HG02588 (cell line): ENCODE measurements around the gene TTC23.
"Not testable (repeated sequence)": the region's sequence is repeated elsewhere in the genome, so short reads cannot be mapped to it uniquely, and the experiment has no call there.

ENCODE experiments used
- ATAC-seq: cut with Tn5 transposase; IDR thresholded peaks from one replicate; pipeline ENCODE4 v1.9.1; 2021; ENCODE audit warnings: mild to moderate bottlenecking, moderate library complexity; ENCODE audit not compliant: unreplicated experiment

The TTC23 gene

DNA sequence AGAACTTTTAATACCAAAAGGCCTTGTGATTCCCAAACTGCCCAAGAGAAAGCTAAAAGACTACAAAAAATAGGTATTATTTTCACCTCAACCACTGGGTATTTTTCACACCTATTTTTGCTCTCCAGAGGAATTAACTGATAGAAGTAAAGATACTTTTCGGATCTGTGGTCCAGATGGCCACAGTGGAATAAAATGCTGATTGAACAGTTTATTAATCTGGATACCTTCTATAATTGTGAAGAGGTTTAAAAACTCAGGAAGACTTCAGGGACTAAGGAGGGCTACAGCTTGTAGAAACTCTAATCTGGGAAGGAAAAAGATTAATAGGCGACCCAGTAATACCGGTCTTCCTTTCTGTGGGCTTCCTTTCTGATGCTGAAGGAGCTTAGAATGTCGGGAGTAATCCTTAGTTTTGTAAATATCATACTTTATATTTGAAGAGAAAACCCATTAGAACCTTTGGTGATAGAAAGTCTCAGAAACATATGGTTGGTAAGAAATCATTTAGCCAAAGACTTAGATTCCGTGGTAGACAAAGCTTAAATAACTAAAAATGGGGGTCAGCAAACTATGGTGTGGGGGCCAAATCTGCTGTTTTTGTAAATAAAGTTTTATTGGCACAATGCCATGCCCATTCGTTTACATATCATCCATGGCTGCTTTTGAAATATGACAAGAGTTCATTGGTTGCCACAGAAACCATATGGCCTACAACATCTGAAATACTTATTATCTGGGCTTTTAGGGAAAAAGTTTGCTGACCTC lies 47.8 kb downstream of the TTC23 start:
- no peak for ATAC-seq

DNA sequence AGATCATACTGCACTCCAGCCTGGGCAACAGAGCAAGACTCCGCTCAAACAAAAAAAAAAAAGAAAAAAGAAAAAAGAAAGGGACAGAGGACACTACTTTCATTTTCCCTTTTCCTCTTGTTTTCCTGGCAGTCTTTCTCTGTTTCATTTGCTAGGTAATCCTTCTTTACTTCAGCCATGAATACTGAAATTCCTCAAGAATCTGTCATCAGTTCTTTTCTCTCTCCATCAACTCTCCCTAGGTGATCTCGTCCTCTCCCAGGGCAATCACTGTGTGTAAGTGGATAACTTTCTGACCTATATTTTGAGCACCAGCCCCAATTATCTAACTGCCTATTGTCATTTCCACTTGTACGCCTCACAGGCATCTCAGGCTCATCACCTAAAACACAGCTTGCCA lies 51.5 kb downstream of the TTC23 start:
- ATAC-seq: no peak

DNA sequence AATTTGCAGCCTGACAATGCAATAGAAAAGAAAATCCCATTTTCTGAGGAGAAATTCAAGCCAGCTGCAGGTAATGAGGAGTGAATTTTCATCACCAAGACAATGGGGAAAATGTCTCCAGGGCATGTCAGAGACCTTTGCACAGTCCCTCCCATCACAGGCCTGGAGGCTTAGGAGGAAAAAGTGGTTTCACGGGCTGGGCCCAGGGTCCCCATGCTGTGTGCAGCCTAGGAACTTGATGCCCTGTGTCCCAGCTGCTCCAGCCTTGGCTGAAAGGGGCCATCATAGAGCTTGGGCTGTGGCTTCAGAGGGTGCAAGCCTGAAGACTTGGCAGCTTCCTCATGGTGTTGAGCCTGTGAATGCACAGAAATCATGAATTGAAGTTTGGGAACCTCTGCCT lies 57.2 kb downstream of the TTC23 start:
- not testable (repeated sequence) for ATAC-seq

GRCh38 chr15:99187936-99188335 lies 61.4 kb downstream of the TTC23 start:
- no peak for ATAC-seq

GRCh38 chr15:99185414-99186130 lies 63.8 kb downstream of the TTC23 start:
- ATAC-seq: no peak

GRCh38 chr15:99182791-99183190 lies 66.6 kb downstream of the TTC23 start:
- no peak for ATAC-seq

DNA sequence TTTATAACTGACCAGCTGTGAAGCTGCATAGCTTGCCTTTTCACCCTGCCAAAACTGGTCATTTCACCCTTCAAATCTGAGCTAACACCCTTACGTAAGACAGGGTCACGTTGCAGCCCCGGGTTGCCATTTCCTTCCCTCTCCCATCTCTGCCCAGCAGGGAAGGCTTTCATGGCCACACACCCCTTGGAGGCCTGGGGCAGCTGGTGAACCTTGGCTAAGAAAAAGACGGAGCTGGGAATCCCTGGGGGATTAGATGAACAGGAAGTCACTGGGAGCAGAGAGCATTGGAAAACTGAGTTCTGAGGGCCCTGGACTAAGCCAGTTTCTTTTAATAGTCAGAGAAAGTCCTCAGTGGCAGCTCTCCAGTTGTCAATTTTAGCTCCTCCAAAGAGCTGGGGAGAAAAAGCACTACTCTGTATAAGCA lies 67.8 kb downstream of the TTC23 start:
- no peak for ATAC-seq

- ATAC-seq: no peak
Observed at GRCh38 chr15:99180964-99181306, 68.4 kb downstream of the TTC23 start.

GRCh38 chr15:99180086-99180963 lies 69.1 kb downstream of the TTC23 start:
- ATAC-seq: no peak

DNA sequence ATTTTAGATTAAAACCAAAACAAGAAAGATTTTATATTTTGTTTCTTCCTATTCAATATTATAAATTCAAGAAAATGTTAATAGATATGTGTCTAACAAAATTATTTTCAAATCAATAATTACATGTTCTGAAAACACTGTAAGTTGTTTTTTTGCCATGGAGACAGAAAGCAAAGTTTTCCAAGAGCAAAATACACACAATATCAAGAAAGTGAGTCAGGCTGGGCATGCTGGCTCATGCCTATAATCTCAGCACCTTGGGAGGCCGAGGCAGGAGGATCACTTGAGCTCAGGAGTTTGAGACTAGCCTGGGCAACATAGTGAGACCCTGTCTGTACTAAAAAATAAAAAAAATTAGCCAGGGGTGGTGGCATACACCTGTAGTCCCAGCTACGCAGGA lies 71.7 kb downstream of the TTC23 start:
- ATAC-seq: no peak

DNA sequence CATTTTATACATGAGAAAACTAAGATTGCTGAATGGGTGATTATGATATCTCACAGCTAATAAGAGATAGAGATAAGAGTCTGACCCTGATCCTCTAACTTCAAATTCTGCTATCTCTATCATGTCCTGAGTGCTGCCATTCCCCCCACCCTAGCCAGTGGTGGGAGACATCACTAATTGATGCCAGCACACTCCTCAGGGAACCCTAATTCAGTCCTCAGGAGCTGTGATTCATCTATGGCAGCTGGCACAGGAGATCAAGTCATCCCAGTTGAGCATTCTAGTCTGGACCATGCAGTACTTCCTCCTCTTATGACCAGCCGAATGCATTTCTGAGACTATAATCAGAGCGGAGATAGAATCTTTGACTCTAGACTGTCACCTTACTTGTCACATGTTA lies 72.6 kb downstream of the TTC23 start:
- no peak for ATAC-seq

DNA sequence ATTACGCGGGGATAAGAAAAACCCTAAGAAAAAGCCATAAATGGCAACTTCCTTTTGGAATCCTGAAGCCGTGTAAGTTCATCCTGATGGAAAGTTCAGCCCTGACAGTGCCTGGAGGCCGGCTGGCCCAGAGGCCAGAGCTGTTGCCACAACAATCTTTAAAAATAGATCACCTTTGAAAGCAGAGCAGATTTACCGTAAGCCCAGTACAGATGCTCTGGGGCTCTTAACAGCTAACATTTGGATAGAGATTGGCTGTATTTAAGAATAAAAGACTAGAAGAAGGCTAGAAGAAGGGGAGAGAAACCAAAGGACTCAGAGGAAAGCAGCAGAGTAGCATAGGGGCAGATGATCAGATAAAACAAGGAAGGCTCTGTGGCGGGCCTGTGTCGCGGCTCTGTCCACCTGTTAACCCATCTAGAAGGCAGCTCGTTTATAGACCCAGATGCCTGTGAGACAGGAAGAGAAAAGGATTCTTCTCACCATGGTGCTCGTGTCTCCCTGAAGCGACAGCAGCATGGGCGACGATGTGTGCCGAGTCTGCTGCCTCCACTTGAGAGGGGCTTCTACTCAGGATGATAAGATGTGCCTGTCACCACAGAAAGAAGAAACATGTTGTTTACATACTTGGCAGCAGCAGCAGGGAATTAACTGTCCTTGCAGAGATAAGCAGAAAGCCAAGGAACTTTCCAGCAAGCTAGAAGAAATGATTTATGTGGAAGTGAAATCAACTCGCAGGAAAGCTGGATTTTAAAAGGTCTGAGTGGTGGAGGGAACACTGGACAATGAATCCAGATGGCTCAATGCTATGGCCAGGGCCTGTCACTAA lies 74.6 kb downstream of the TTC23 start:
- ATAC-seq: no peak

- ATAC-seq: no peak
Observed at GRCh38 chr15:99172989-99173388, 76.4 kb downstream of the TTC23 start.

- no peak for ATAC-seq
Observed at GRCh38 chr15:99172171-99172570, 77.2 kb downstream of the TTC23 start.

DNA sequence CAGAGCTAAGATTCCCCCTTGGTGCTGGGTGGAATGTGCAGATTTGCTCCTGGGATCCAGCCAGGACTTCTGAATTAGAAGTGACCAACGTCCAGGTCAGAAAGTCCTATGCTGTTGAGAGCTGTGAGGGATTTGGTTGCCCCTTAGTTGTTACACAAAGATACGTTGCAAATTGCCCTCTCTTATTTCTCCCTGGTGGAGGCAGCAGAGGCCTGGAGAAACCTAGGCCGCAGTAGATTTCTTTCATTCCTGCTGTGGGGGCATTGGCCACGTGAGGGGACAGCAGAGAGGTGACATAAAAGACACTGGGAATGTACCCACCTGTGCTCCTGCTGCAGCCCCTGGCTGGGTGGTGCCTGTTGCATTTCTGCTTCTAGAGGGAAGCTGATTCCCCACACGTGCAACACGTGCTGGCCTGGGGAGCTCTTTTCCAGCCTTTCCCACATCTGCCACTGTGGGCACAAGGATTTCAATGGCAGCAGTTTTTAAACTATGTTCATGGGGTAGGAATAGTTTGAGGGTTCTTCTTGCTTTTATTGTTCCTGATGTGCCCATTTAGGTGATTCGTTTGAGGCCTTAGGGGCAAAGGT lies 78.8 kb downstream of the TTC23 start:
- no peak for ATAC-seq

DNA sequence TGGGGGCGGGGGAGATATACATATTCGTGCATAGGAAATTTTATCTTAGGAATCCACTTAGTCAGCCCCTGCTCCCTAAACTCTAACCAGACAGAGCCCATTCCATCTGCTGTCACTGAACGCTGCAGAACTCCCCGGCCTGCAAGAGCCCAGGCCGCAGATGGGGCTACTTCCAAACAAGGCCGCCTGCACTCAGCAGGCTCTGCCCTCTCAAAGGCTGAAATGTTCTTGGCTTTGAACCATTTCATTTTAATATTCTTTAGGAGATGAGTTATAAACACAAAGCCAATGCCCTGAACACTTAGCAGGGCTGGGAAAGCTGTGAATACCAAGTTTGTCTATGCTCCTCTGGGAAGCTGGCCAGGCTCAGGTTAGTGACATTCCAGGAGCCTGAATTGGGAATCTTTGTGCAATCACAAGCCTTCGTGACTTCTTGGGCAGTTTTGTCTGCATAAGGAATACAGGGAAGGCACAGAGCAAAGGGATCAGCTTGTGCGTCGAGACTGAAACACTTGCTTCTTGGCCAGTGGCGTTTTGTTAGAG lies 79.5 kb downstream of the TTC23 start:
- no peak for ATAC-seq

DNA sequence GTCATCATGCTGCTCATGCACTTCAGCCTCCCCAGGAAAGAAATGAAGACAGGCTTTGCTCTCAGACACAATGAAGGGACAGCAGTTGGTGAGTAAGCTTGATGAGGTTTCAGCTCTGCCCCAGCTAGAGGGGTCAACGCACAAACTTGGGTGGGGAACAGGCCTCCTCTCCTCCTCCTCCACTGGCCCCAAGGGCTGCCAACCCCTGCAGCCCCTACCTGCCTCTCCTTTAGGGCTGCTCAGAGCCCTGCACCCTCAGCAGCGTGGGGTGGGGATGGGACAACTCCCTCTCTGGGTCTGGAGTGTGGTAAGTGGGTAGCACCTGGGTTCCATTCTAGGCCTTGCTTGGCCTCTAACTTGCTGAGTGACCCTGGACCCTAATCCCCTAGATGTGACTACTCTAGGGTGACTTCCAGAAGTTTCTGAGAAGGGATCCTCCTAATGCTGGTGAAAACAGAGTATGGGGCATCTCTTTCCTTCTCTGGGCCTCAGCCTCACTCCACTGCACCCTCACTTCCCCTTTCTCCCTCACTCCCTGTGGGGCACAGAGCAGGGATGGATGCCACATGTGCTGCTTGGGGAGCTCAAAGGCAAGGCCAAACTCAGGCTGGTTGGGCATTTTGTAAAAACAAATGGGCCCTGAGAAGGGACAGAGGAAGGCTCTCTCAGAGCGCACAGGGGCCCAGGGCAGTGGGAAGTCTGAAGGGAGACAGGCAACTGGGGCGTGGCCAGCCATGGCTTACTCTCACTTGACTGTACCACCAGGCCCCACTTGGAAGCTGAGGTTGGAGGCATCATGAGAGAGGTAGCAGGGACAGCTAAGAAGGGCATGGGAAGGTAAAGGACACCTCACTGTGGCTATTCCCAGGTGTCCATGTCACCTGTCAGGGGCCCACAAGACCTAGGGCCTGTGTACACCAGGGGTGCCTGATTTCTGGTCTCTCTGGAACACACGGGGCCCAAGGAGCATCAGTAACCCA lies 80.5 kb downstream of the TTC23 start:
- ATAC-seq: no peak

DNA sequence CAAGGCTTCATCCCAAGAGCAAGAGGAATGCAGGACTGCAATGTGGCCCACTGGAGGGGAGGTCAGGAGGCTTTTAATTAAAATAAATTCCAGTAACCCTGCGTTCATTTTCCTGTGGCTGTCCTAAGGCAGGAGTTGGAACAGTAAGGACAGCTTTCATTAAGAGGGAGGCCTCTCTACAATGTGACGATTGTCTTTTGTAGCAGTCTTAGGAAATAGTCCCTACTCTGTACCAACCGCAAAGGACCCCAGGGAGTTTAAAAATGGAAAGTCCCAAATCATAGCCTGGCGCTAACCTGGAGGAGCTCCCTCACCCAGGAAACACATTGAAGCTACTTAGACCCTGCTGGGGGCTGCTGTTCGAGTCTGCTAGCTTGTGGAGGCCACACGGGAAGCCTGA lies 81.7 kb downstream of the TTC23 start:
- ATAC-seq: peak; percentile 56

DNA sequence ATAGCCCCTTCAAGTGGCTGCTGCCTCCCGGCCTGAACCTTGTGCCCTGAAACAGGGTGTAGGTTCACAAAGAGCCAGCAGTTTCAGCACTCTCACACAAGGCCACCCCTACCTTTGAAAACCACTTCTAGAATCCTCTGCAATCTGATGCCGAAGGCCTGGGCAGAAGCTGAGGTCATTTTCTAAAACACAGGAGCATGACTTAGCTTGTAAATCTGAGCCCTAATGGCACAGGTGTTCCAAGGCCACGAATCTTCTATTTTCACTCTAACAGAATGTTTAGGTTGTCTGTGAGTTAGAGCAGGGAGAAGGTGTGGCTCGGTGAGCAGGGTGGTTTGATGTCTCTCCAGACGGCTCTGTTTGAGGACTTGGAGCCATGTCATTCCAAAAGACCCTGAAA lies 82.2 kb downstream of the TTC23 start:
- ATAC-seq: no peak
